RWPE2 (cell line): Measurements from ENCODE around the gene RP9.

Experiments
- ATAC-seq: fragments of 200-7000 bp; cut with Tn5 transposase; 3 replicates; pipeline ENCODE4 v1.9.1; 2021; ENCODE audit warnings: low read depth
- DNase-seq: peaks from one replicate; pipeline ENCODE4 v3.0.0-alpha.2; 2020; ENCODE audit warnings: low spot score
- H3K27ac ChIP-seq: fragments of 450-650 bp; 2 replicates; pipeline ENCODE4 v1.5.1; 2017; ENCODE audit warnings: mild to moderate bottlenecking; ENCODE audit not compliant: poor library complexity, severe bottlenecking
- H3K27me3 ChIP-seq: fragments of 250-450 bp; sonication (Bioruptor Pico); 2 replicates; pipeline ENCODE4 v1.5.1; 2021; ENCODE audit warnings: mild to moderate bottlenecking, moderate library complexity; ENCODE audit not compliant: insufficient read depth, poor library complexity, severe bottlenecking
- H3K36me3 ChIP-seq: fragments of 250-450 bp; sonication (Bioruptor Pico); 2 replicates; pipeline ENCODE4 v1.5.1; 2020; ENCODE audit warnings: low read depth, mild to moderate bottlenecking, moderate library complexity
- H3K4me1 ChIP-seq: fragments of 250-450 bp; sonication (Bioruptor Pico); 2 replicates; pipeline ENCODE4 v1.5.1; 2021; ENCODE audit warnings: mild to moderate bottlenecking, moderate library complexity; ENCODE audit not compliant: insufficient read depth, poor library complexity, severe bottlenecking
- H3K4me3 ChIP-seq: fragments of 250-450 bp; sonication (Bioruptor Pico); 2 replicates; pipeline ENCODE4 v1.5.1; 2021; ENCODE audit warnings: mild to moderate bottlenecking, moderate library complexity; ENCODE audit not compliant: severe bottlenecking
- H3K9me3 ChIP-seq: fragments of 250-450 bp; sonication (Bioruptor Pico); 2 replicates; pipeline ENCODE4 v1.5.1; 2021; ENCODE audit warnings: mild to moderate bottlenecking, moderate library complexity; ENCODE audit not compliant: severe bottlenecking
- TF ChIP-seq, protein P1 (sequence below): fragments of 450-650 bp; IDR thresholded peaks from one replicate; pipeline ENCODE4 v1.5.1; 2017; ENCODE audit warnings: mild to moderate bottlenecking, moderate library complexity; ENCODE audit not compliant: poor library complexity, severe bottlenecking

The RP9 gene

DNA sequence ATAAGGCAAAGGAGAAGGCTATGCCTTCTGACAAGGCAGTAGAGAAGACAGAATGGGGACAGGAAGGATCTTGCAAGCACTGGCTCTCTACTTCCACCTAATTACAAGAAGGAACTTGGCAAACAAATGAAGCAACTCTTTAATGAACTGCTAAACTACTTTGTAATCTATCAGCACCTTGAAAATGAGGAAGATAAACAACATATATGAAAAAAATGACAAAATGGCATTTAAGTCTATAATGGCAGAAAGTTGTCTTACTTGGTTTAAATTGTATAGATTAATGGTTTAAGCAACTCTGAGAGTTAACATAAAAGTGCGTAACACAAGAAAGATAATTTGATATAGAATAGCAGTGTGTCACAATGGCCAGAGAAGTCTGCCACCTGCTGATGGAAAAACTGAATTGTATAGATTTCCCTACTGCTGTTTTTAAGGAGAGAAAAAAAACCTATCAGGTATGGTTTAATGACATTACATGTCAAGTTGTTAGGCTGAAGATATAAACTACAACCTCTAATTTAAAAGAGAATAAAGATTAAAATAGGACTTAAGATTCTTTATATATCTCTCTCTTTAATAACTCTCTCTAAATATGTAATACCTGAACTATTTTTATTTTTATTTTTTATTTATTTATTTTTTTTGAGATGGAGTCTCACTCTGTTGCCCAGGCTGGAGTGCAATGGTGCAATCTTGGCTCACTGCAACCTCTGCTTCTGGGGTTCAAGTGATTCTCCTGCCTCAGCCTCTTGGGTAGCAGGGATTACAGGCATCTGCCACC is 58.5 kb downstream of the RP9 start:
- Histone ChIP-seq H3K27ac (no peak overlapping the region), H3K27me3 (no peaks in the 10 kb centered on the region), H3K4me1 (peaks cover 6% of the 10 kb centered on the region), H3K4me3 (no peak overlapping the region), H3K9me3 (no peaks in the 10 kb centered on the region), H3K36me3 (peaks cover 8% of the 10 kb centered on the region; the same call in 1 of the 2 replicates)
- DNase-seq (no peak), ATAC-seq (peak; percentile 57; the same call in 1 of the 3 replicates)
- TF ChIP-seq, protein P1, sequence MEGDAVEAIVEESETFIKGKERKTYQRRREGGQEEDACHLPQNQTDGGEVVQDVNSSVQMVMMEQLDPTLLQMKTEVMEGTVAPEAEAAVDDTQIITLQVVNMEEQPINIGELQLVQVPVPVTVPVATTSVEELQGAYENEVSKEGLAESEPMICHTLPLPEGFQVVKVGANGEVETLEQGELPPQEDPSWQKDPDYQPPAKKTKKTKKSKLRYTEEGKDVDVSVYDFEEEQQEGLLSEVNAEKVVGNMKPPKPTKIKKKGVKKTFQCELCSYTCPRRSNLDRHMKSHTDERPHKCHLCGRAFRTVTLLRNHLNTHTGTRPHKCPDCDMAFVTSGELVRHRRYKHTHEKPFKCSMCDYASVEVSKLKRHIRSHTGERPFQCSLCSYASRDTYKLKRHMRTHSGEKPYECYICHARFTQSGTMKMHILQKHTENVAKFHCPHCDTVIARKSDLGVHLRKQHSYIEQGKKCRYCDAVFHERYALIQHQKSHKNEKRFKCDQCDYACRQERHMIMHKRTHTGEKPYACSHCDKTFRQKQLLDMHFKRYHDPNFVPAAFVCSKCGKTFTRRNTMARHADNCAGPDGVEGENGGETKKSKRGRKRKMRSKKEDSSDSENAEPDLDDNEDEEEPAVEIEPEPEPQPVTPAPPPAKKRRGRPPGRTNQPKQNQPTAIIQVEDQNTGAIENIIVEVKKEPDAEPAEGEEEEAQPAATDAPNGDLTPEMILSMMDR: peak; percentile 85

DNA sequence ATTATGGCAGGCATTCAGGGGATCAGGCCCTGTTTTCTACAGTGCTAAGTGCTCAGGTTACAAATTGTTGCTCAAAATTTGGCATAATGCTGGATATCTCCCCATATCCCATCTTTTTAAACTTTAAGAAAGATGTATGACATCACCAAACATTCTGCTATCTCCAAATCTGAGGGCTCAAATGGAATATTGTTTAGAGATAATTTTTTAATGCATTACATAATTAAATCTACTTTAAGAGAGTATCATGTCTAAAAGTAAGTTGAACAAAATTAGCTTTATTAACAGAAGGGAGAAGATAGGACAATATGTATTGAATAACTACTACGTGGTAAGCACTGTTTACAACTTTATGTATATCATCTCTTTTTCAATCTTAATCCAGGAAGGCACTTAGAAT is 60.5 kb downstream of the RP9 start:
- H3K27ac ChIP-seq: no peak overlapping the region
- no peaks in the 10 kb centered on the region for H3K9me3 ChIP-seq
- DNase-seq (no peak), ATAC-seq (no peak)
- TF ChIP-seq, protein P1: no peak
- H3K27me3 ChIP-seq: no peaks in the 10 kb centered on the region
- peaks cover 6% of the 10 kb centered on the region for H3K4me1 ChIP-seq
- no peak overlapping the region for H3K4me3 ChIP-seq
- peaks cover 8% of the 10 kb centered on the region; the same call in 1 of the 2 replicates for H3K36me3 ChIP-seq

DNA sequence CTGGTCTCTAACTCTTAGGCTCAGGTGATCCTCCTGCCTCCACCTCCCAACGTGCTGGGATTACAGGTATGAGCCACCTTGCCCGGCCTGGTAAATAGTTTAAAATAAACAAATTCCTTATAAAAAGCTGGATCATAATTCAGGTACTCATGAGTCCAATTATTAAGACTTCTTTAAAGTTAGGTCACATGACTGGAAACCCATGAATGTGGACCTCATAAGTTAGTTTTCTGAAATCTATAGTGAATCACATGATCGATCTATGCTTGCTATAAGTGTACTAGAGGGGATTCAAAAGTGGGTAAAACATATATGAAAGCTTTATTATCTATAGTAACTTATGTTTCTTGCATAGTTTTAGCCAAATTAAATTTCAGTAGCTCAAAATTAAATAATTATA is 60.9 kb downstream of the RP9 start:
- Histone ChIP-seq H3K27ac (no peak overlapping the region), H3K4me1 (peaks cover 6% of the 10 kb centered on the region), H3K36me3 (peaks cover 8% of the 10 kb centered on the region; the same call in 1 of the 2 replicates), H3K27me3 (no peaks in the 10 kb centered on the region), H3K4me3 (no peak overlapping the region), H3K9me3 (no peaks in the 10 kb centered on the region)
- DNase-seq: no peak
- TF ChIP-seq, protein P1: no peak
- ATAC-seq: no peak

DNA sequence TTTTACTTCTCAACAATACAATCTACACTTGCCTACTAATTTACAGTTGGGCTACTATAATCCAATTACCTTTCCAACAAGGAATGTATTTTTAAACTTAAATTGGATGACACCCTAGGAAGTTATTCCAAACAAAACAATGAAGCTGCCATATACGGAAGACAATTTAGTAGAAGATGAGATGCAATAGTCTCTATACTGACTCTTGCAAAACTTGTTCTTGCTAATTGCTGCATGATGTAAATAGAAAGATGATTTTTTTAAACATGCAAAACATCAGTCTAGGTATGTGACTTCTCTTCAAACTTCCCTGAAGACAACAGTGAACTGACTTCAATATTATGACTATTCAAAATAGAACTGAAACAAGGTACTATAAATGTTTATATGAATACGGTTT is 64.2 kb downstream of the RP9 start:
- DNase-seq (no peak), ATAC-seq (no peak)

More for the DNA sequence above, 64.2 kb downstream of the RP9 start:
- Histone ChIP-seq H3K4me1 (peaks cover 16% of the 10 kb centered on the region), H3K27ac (no peak overlapping the region), H3K27me3 (no peaks in the 10 kb centered on the region), H3K9me3 (no peaks in the 10 kb centered on the region), H3K4me3 (no peak overlapping the region), H3K36me3 (no peaks in the 10 kb centered on the region; the same call in 1 of the 2 replicates)
- TF ChIP-seq, protein P1: no peak
